Adipose tissue (tissue), 3 donors: ENCODE data around the gene DDX25. TPM values are rescaled to one million over a fixed set of nuclear protein-coding genes. Genes with fewer than 3 reads are reported as not detected.

ENCODE experiments used
- H3K27ac ChIP-seq: one replicate; pipeline ENCODE4 v1.5.1; 2013; ENCODE audit warnings: low read depth, low read length
- WGBS, 3 donors: extraction: QIAGEN DNeasy Blood & Tissue Kit; methylation state at CpG; one replicate each; pipeline ENCODE4 v1.1.7; 2013; 5-methylcytosine and 5-hydroxymethylcytosine counted together
- polyA plus RNA-seq, 3 donors: library from polyadenylated mRNA; stranded (reverse); fragments of 200-250 nt; gene quantifications; one replicate each; pipeline ENCODE4 v1.2.3, GENCODE V29; 2013
- donor health status: healthy with polysubstance abuse.
- donor health status: Bipolar disorder and iron deficiency.
- donor health status: healthy.

Gene DDX25
- polyA plus RNA-seq, 3 donors = 0.06 to 0.34 (median 0.26) TPM

- no peak overlapping the region for H3K27ac ChIP-seq
- 58 to 74% (median 68%) methylated on average over 3 of the region's 3 CpGs for WGBS, 3 donors
These were observed 26.8 kb downstream of the DDX25 start for GRCh38 chr11:125931116-125931515.

- no peak overlapping the region for H3K27ac ChIP-seq
- 59 to 63% (median 59%) methylated on average over 6 of the region's 6 CpGs for WGBS, 3 donors
These were observed 27.4 kb downstream of the DDX25 start for GRCh38 chr11:125931668-125932067.

- no peak overlapping the region for H3K27ac ChIP-seq
- WGBS, 3 donors = 73 to 90% (median 84%) methylated on average over 9 of the region's 9 CpGs
These were observed 28.0 kb downstream of the DDX25 start for GRCh38 chr11:125932301-125932700.

DNA sequence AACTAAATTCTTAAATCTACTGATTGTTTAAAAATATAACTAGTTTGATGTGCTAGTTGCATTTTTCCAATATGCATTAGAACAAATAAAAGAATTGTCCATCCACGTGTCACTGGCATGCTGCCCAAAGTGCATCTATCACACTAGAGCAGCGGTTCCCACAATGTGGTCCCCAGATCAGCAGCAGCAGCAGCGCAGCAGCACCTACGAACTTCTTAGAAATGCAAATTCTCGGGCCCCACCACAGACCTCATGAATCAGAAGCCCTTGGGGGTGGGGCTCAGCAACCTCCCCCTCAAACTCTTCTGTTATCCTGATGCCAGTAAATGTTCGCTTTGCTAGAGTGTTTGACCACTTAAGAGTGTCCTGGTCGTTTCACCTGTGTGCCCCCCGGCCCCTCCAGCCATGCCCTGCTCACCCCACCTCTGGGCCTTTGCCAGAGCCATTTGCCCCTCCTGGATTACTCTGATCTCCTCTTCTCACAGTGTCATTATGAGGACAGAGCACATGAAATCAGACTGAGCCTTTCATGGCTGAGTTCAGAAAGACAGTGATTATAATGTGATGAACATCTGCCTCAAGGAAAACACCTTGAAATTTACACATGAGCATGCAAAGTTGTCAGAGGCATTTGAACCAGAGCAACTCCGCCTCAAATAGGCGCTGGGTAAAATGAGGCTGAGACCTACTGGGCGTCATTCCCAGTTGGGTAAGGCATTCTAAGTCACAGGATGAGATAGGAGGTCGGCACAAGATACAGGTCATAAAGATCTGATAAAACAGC, 28.9 kb downstream of the DDX25 start:
- WGBS, 3 donors = 69 to 75% (median 71%) methylated on average over 12 of the region's 12 CpGs
- no peak overlapping the region for H3K27ac ChIP-seq

DNA sequence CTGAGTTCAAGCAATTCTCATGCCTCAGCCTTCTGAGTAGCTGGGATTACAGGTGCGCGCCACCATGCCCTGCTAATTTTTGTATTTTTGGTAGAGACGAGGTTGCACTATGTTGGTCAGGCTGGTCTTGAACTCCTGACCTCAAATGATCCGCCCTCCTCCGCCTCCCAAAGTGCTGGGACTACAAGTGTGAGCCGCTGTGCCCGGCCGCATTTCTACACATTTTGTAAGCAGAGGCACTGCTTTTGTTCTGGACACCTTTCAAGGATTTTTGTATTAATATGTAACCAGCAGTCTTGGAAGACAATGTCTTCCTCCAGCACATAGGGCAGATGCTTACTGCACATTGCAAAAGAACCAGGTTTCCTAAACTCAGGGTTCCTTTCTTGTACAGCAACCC, 30.2 kb downstream of the DDX25 start:
- H3K27ac ChIP-seq = no peak overlapping the region
- WGBS, 3 donors = 85 to 93% (median 93%) methylated on average over 8 of the region's 8 CpGs

DNA sequence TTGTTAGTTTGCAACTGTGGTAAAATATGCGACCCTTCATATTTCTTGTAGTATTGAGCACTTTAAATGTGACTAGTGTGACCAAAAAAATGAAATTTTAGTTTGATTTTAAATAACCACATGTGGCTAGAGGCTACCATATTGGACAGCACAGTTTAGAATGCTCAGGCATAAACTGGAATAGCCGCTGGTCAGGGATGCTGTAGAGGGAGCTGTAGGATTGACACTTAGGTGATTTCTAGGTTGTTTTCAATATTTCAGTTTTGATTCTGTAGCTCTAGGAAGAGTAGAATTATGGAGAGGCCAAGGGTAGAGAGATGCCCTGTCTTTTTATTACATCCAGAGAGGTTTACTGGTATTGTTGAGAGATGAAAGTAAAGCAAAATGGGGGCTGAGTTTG, 30.7 kb downstream of the DDX25 start:
- 93 to 97% (median 94%) methylated on average over 2 of the region's 2 CpGs for WGBS, 3 donors
- H3K27ac ChIP-seq = no peak overlapping the region

DNA sequence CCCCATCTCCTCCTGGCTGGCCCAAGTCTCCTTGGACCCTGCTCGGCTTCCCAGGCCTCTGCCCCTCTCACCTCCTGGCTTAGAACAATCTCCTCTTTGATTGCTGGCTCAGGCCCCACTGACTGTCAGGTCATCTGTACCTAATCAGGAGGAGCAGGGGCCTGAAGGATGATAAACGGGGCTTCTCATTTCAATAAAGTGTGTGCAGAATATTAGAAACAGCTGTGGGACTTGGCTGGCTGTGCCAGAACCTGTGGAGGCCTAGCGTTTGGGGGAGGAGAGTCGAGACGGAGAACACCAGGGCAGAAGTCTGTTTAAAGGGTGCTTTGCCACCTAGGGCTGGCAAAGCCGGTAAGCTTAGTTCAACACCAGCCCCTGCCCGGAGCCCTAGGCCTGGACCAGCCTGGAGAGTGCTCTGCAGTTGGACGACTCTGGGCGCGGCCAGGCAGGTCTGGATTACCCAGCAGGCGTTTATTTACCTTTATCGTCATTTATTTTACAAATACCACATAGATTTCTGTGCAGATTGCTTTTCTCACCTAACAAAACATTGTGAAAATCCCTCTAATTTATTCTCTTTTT, 31.4 kb downstream of the DDX25 start:
- 70 to 74% (median 72%) methylated on average over 12 of the region's 12 CpGs for WGBS, 3 donors
- no peak overlapping the region for H3K27ac ChIP-seq

- no peak overlapping the region for H3K27ac ChIP-seq
These were observed 34.1 kb downstream of the DDX25 start for GRCh38 chr11:125938418-125938817.

GRCh38 chr11:125939081-125939521, 34.8 kb downstream of the DDX25 start:
- no peak overlapping the region for H3K27ac ChIP-seq
- 40 to 55% (median 53%) methylated on average over 4 of the region's 4 CpGs for WGBS, 3 donors

More at GRCh38 chr11:125938418-125938817, 34.1 kb downstream of the DDX25 start:
- 83 to 88% (median 84%) methylated on average over 5 of the region's 5 CpGs for WGBS, 3 donors

- 93 to 96% (median 94%) methylated on average over 4 of the region's 4 CpGs for WGBS, 3 donors
- H3K27ac ChIP-seq = no peak overlapping the region
These were observed 35.8 kb downstream of the DDX25 start for GRCh38 chr11:125940145-125940544.

DNA sequence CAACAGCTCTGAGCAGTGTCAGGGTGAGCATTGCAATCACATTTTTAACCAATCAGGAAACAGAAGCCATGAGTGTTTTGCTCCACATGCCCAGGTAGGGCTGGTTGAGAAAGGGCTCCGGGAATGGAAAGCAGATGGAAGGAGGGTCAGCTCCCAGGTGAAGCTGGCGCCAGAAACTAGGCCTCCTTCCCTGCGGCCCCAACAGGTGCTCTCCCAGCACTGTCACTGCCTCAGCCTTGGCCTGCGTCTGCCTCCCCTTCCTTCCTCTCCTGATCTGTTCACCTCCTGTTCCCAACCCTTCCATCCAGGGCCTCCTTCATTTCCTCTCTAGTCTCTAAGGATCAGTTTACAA, 36.9 kb downstream of the DDX25 start:
- WGBS, 3 donors = 73 to 84% (median 81%) methylated on average over 4 of the region's 4 CpGs
- H3K27ac ChIP-seq = no peak overlapping the region

GRCh38 chr11:125941619-125942611, 37.6 kb downstream of the DDX25 start:
- 32 to 44% (median 38%) methylated on average over 20 of the region's 20 CpGs for WGBS, 3 donors

GRCh38 chr11:125942771-125943428, 38.6 kb downstream of the DDX25 start:
- no peak overlapping the region for H3K27ac ChIP-seq
- 88 to 93% (median 89%) methylated on average over 12 of the region's 12 CpGs for WGBS, 3 donors

More at GRCh38 chr11:125941619-125942611, 37.6 kb downstream of the DDX25 start:
- no peak overlapping the region for H3K27ac ChIP-seq

DNA sequence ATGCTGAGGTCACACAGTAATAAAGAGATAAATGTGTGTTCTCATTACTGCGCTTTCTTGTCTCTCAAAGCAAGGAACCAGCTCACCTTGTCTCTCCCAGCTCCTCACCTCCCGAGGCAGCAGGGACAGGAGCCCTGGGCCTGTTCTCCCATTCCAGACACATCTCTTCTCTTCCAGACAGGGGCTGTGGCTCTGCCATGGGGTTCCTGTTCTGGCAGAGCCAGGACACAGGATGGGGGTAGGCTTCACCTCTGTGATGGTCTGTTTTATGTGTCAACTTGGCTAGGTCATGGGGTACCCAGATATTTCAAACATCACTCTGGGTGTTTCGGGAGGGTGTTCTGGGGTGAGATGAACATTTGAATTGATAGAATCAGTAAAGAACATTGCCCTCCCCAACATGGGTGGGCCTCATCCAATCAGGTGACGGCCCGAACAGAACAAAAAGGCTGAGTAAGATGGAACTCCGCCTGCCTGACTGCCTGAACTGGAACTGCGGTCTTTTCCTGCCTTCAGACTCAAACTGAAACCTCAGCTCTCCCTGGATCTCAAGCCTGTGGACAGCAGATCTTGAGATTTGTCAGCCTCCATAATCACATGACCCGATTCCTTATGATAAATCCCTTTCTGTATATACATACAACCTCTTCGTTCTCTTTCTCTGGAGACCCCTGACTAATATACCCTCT, 39.5 kb downstream of the DDX25 start:
- WGBS, 3 donors = 85 to 96% (median 90%) methylated on average over 9 of the region's 9 CpGs
- H3K27ac ChIP-seq = no peak overlapping the region

- no peak overlapping the region for H3K27ac ChIP-seq
- 82 to 84% (median 83%) methylated on average over 13 of the region's 13 CpGs for WGBS, 3 donors
These were observed 40.2 kb downstream of the DDX25 start for GRCh38 chr11:125944350-125945010.

GRCh38 chr11:125945011-125945796, 40.9 kb downstream of the DDX25 start:
- no peak overlapping the region for H3K27ac ChIP-seq
- WGBS, 3 donors = 62 to 77% (median 75%) methylated on average over 15 of the region's 15 CpGs
